ENCODE data around the gene IREB2.

GRCh38 chr15:78408961-78409360, 29.1 kb upstream of the IREB2 start:
- TF ChIP-seq CTCF (IDR thresholded peaks at IDR 0.05; ENCODE audit: low read depth, low read length) = no peak
- TF ChIP-seq EZH2phosphoT487 (IDR thresholded peaks at IDR 0.05; ENCODE audit: low read depth) = no peak
